ENCODE data around the gene LINGO4. TPM values are rescaled to one million over a fixed set of nuclear protein-coding genes. Genes with fewer than 3 reads are reported as not detected.

Gene LINGO4
- total and polyA plus RNA-seq, 2 of the 13 experiments (the other 11 are each of a cell fraction or from before 2014, with no cell fraction given), result 0.02 to 0.05 TPM

DNA sequence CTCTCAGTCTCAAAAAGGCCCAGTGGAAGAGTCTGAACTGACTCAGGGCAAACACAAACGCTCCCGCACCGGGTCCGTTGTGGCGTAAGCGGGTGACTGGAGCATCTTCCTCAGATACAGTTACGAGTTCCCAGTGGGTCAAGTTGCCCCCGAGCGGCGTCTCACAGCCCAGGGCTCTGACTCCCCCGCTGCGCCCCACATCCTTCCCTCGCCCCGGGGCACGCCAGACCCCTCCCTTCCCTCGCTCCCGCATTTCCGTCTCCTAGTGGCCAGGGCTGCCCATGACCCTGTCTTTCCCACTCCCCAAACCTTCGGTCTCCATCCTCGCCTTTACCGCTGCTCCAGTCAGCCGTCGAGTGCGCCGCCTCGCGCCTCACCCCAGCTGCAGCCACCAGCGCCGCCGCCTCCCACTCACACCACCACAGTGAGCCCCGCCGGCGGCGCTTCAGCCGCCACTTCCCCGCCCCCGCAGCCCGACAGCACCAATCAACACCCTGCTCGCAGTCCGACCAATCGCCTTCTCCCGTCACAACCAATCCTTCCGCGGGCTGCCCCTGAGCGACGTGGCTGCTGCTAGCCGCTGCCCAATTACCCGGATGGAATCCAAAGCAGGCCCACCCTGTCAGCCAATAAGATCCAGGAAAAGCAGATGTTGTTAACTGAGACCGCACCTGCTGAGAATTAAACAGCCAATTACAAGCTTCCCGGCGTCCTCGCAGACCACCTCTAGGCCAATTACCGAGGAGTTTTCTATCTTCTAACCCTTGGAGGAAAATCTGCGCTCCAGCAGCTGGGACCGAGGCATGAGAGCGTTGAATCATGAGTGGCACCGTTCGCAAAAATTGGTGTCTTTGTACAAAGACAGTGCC lies 14.9 kb downstream of the LINGO4 start, which contains the start of gene TDRKH (continued):
- no peak for TF ChIP-seq ZNF660 (CRISPR knock-in tag; IDR thresholded peaks at IDR 0.05; ENCODE audit: borderline replicate concordance, low read depth)
- TF ChIP-seq, protein P1, sequence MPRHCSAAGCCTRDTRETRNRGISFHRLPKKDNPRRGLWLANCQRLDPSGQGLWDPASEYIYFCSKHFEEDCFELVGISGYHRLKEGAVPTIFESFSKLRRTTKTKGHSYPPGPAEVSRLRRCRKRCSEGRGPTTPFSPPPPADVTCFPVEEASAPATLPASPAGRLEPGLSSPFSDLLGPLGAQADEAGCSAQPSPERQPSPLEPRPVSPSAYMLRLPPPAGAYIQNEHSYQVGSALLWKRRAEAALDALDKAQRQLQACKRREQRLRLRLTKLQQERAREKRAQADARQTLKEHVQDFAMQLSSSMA (CRISPR knock-in tag; IDR thresholded peaks at IDR 0.05), result peak; percentile 62; the same call in 1 of the 2 replicates
- peak; percentile 52; the same call in 1 of the 2 replicates for TF ChIP-seq ZNF160 (CRISPR knock-in tag; IDR thresholded peaks at IDR 0.05)
- no peak for TF ChIP-seq HDAC6 (IDR thresholded peaks at IDR 0.05; ENCODE audit: low read depth, low read length)
- TF ChIP-seq ZNF205 (CRISPR knock-in tag; IDR thresholded peaks at IDR 0.05), result no peak
- 0 out of 2 replicates have a peak, but pooled peaks have one; percentile 46 for TF ChIP-seq ZNF343 (CRISPR knock-in tag; IDR thresholded peaks at IDR 0.05)
- TF ChIP-seq HOXA7 (CRISPR knock-in tag; IDR thresholded peaks at IDR 0.05), result peak; percentile 43; the same call in 1 of the 2 replicates
- peak; percentile 80 for TF ChIP-seq SP4 (CRISPR knock-in tag; IDR thresholded peaks at IDR 0.05)
- 0 out of 2 replicates have a peak, but pooled peaks have one; percentile 31 for TF ChIP-seq ZNF530 (CRISPR knock-in tag; IDR thresholded peaks at IDR 0.05; ENCODE audit: low read depth)
- TF ChIP-seq MEIS1 (CRISPR knock-in tag; IDR thresholded peaks at IDR 0.05; ENCODE audit: borderline replicate concordance), result peak; percentile 92
- no peak for TF ChIP-seq ZNF10 (CRISPR knock-in tag; IDR thresholded peaks at IDR 0.05; ENCODE audit: borderline replicate concordance, low read depth)
- TF ChIP-seq ZNF335 (CRISPR knock-in tag; IDR thresholded peaks at IDR 0.05), result peak; percentile 95
- TF ChIP-seq, protein P2, sequence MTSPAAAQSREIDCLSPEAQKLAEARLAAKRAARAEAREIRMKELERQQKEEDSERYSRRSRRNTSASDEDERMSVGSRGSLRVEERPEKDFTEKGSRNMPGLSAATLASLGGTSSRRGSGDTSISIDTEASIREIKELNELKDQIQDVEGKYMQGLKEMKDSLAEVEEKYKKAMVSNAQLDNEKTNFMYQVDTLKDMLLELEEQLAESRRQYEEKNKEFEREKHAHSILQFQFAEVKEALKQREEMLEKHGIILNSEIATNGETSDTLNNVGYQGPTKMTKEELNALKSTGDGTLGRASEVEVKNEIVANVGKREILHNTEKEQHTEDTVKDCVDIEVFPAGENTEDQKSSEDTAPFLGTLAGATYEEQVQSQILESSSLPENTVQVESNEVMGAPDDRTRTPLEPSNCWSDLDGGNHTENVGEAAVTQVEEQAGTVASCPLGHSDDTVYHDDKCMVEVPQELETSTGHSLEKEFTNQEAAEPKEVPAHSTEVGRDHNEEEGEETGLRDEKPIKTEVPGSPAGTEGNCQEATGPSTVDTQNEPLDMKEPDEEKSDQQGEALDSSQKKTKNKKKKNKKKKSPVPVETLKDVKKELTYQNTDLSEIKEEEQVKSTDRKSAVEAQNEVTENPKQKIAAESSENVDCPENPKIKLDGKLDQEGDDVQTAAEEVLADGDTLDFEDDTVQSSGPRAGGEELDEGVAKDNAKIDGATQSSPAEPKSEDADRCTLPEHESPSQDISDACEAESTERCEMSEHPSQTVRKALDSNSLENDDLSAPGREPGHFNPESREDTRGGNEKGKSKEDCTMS (CRISPR knock-in tag; conservative IDR thresholded peaks at IDR 0.05), result no peak
- TF ChIP-seq ASH2L (IDR thresholded peaks at IDR 0.05; ENCODE audit: insufficient read length, low read depth, low read length), result peak; percentile 59
- no peak for TF ChIP-seq SSRP1 (CRISPR knock-in tag; IDR thresholded peaks at IDR 0.05)
- peak; percentile 57; the same call in 1 of the 2 replicates for TF ChIP-seq IRF2 (CRISPR knock-in tag; IDR thresholded peaks at IDR 0.05)
- TF ChIP-seq, protein P3, sequence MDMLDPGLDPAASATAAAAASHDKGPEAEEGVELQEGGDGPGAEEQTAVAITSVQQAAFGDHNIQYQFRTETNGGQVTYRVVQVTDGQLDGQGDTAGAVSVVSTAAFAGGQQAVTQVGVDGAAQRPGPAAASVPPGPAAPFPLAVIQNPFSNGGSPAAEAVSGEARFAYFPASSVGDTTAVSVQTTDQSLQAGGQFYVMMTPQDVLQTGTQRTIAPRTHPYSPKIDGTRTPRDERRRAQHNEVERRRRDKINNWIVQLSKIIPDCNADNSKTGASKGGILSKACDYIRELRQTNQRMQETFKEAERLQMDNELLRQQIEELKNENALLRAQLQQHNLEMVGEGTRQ (IDR thresholded peaks at IDR 0.05; ENCODE audit: low read depth, low read length), result no peak
- TF ChIP-seq, protein P3 (CRISPR knock-in tag; IDR thresholded peaks at IDR 0.05; ENCODE audit: borderline replicate concordance), result no peak
- TF ChIP-seq, protein P4, sequence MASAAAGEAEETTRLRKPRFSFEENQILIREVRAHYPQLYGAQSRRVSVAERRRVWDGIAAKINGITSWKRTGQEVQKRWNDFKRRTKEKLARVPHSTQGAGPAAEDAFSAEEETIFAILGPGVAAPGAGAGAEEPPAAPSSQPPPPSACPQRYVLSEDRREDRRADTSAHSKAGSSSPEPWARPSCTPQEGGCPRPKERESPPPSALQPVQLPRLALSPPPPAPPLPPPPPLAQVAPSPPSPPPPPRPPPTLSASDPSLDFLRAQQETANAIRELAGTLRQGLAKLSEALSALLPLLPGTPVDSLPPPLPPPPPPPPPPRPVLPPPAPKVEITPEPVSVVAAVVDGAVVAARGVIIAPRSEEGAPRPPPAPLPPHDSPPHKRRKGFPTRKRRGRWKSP (CRISPR knock-in tag; IDR thresholded peaks at IDR 0.05), result peak; percentile 79
- no peak for TF ChIP-seq HES4 (CRISPR knock-in tag; IDR thresholded peaks at IDR 0.05; ENCODE audit: borderline replicate concordance)
- TF ChIP-seq, protein P5, sequence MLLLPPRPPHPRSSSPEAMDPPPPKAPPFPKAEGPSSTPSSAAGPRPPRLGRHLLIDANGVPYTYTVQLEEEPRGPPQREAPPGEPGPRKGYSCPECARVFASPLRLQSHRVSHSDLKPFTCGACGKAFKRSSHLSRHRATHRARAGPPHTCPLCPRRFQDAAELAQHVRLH (CRISPR knock-in tag; IDR thresholded peaks at IDR 0.05; ENCODE audit: borderline replicate concordance, low read depth), result peak; percentile 77

Measured in HepG2 (cell line).